ENCODE data around the gene CDC123. TPM values are rescaled to one million over a fixed set of nuclear protein-coding genes. Genes with fewer than 3 reads are reported as not detected.

Gene CDC123
- total and polyA plus RNA-seq, 12 donors, result 41.1 to 119 (median 55.7) TPM

GRCh38 chr10:12235116-12235694 lies 39.2 kb downstream of the CDC123 start:
- no peaks in the 10 kb centered on the region for H3K27me3 ChIP-seq
- H3K27ac ChIP-seq, result peak overlapping the region in 1 of 5 donors; percentile 35
- H3K9me3 ChIP-seq (replicated peaks in 1 of 3), result no peaks in the 10 kb centered on the region
- intact Hi-C loops (cut with DNase I), result no loop called here
- no peak for TF ChIP-seq POLR2A (IDR thresholded peaks at IDR 0.05)
- TF ChIP-seq CTCF (IDR thresholded peaks at IDR 0.05), result no peak
- no peaks in the 10 kb centered on the region for H3K4me1 ChIP-seq (replicated peaks in 1 of 2)
- WGBS, 4 donors, result 80 to 86% (median 84%) methylated on average over 3 of the region's 3 CpGs
- DNase-seq, result no peak
- H3K4me3 ChIP-seq, result no peak overlapping the region
- H3K36me3 ChIP-seq (replicated peaks in 1 of 2), result peaks cover 0 to 63% of the 10 kb centered on the region in 2 donors

GRCh38 chr10:12235796-12236195 lies 39.8 kb downstream of the CDC123 start:
- Histone ChIP-seq H3K9me3 (replicated peaks in 1 of 3) (no peaks in the 10 kb centered on the region), H3K27ac (peak overlapping the region in 1 of 5 donors; percentile 35), H3K36me3 (replicated peaks in 1 of 2) (peaks cover 0 to 57% of the 10 kb centered on the region in 2 donors), H3K27me3 (no peaks in the 10 kb centered on the region), H3K4me3 (no peak overlapping the region), H3K4me1 (replicated peaks in 1 of 2) (no peaks in the 10 kb centered on the region)
- TF ChIP-seq CTCF (IDR thresholded peaks at IDR 0.05) (no peak), POLR2A (IDR thresholded peaks at IDR 0.05) (no peak)
- WGBS, 4 donors, result 63 to 75% (median 68%) methylated on average over 4 of the region's 4 CpGs
- intact Hi-C loops (cut with DNase I), result no loop called here
- no peak for DNase-seq

- Histone ChIP-seq H3K4me1 (replicated peaks in 1 of 2) (no peaks in the 10 kb centered on the region), H3K9me3 (replicated peaks in 1 of 3) (no peaks in the 10 kb centered on the region), H3K36me3 (replicated peaks in 1 of 2) (peaks cover 0 to 41% of the 10 kb centered on the region in 2 donors), H3K27me3 (no peaks in the 10 kb centered on the region), H3K4me3 (no peak overlapping the region), H3K27ac (no peak overlapping the region)
- intact Hi-C loops (cut with DNase I), result no loop called here
- no peak for TF ChIP-seq CTCF (IDR thresholded peaks at IDR 0.05)
- no peak for TF ChIP-seq POLR2A (IDR thresholded peaks at IDR 0.05)
- 89 to 91% (median 90%) methylated on average over 13 of the region's 13 CpGs for WGBS, 4 donors
- DNase-seq, result no peak
Observed at GRCh38 chr10:12237265-12238220, 41.6 kb downstream of the CDC123 start.

GRCh38 chr10:12238821-12239220 lies 42.8 kb downstream of the CDC123 start:
- Histone ChIP-seq H3K4me3 (no peak overlapping the region), H3K9me3 (replicated peaks in 1 of 3) (no peaks in the 10 kb centered on the region), H3K4me1 (replicated peaks in 1 of 2) (no peaks in the 10 kb centered on the region), H3K27me3 (no peaks in the 10 kb centered on the region), H3K36me3 (replicated peaks in 1 of 2) (peaks cover 0 to 42% of the 10 kb centered on the region in 2 donors), H3K27ac (no peak overlapping the region)
- intact Hi-C loops (cut with DNase I), result no loop called here
- TF ChIP-seq CTCF (IDR thresholded peaks at IDR 0.05), result no peak
- no peak for TF ChIP-seq POLR2A (IDR thresholded peaks at IDR 0.05)
- 90 to 94% (median 92%) methylated on average over 8 of the region's 8 CpGs for WGBS, 4 donors
- no peak for DNase-seq

Data from adrenal gland (tissue), 12 donors.